GM15510 (cell line): Measurements from ENCODE around the gene KLRG1.

Experiments used
- POLR2A ChIP-seq: IDR thresholded peaks from 3 replicates; pipeline ENCODE4 v1.6.1; 2011; ENCODE audit warnings: borderline replicate concordance; ENCODE audit not compliant: insufficient read length; ENCODE audit errors: extremely low read depth

The KLRG1 gene

GRCh38 chr12:8958066-8958465, 31.3 kb upstream of the KLRG1 start:
- TF ChIP-seq POLR2A = no peak

- TF ChIP-seq POLR2A = no peak
Observed at GRCh38 chr12:8960176-8960575, 29.2 kb upstream of the KLRG1 start.

- TF ChIP-seq POLR2A = no peak
Observed at GRCh38 chr12:8968761-8969160, 20.6 kb upstream of the KLRG1 start.

GRCh38 chr12:8969861-8970411, 19.4 kb upstream of the KLRG1 start:
- TF ChIP-seq POLR2A = no peak

GRCh38 chr12:8970432-8970831, 18.9 kb upstream of the KLRG1 start:
- no peak for TF ChIP-seq POLR2A

- TF ChIP-seq POLR2A = no peak
Observed at GRCh38 chr12:8980137-8980536, 9.2 kb upstream of the KLRG1 start.

GRCh38 chr12:8985213-8985754, 4.1 kb upstream of the KLRG1 start:
- TF ChIP-seq POLR2A = no peak

- no peak for TF ChIP-seq POLR2A
Observed at GRCh38 chr12:8987163-8987562, 2.2 kb upstream of the KLRG1 start.

GRCh38 chr12:8987685-8988084, 1.7 kb upstream of the KLRG1 start:
- no peak for TF ChIP-seq POLR2A

GRCh38 chr12:8991371-8992345, 2.3 kb downstream of the KLRG1 start:
- TF ChIP-seq POLR2A = no peak

- no peak for TF ChIP-seq POLR2A
Observed at GRCh38 chr12:8993827-8994226, 4.5 kb downstream of the KLRG1 start.

- no peak for TF ChIP-seq POLR2A
Observed at GRCh38 chr12:8995021-8995775, 5.9 kb downstream of the KLRG1 start.

GRCh38 chr12:8996682-8997405, 7.5 kb downstream of the KLRG1 start:
- no peak for TF ChIP-seq POLR2A

GRCh38 chr12:9001233-9001632, 11.9 kb downstream of the KLRG1 start:
- TF ChIP-seq POLR2A = no peak
